Mammary epithelial cell (primary cell): Measurements from ENCODE around the gene GRN.

Experiments
- EZH2 ChIP-seq: IDR thresholded peaks from 2 replicates; pipeline ENCODE4 v1.6.1; 2012; ENCODE audit warnings: low read length, inconsistent platforms, borderline replicate concordance
- TF ChIP-seq, protein P1 (sequence below), 2 donors: IDR thresholded peaks in 1 of 2; conservative IDR thresholded peaks in 1 of 2; 2 replicates each; pipeline ENCODE4 v1.5.1; 2011 to 2012; ENCODE audit warnings: inconsistent platforms in 2 of 2, low read length in 2 of 2, mild to moderate bottlenecking in 2 of 2, control low read depth in 1 of 2, low read depth in 1 of 2; ENCODE audit not compliant: insufficient read depth in 1 of 2; ENCODE audit errors: extremely low read depth in 1 of 2

DNA sequence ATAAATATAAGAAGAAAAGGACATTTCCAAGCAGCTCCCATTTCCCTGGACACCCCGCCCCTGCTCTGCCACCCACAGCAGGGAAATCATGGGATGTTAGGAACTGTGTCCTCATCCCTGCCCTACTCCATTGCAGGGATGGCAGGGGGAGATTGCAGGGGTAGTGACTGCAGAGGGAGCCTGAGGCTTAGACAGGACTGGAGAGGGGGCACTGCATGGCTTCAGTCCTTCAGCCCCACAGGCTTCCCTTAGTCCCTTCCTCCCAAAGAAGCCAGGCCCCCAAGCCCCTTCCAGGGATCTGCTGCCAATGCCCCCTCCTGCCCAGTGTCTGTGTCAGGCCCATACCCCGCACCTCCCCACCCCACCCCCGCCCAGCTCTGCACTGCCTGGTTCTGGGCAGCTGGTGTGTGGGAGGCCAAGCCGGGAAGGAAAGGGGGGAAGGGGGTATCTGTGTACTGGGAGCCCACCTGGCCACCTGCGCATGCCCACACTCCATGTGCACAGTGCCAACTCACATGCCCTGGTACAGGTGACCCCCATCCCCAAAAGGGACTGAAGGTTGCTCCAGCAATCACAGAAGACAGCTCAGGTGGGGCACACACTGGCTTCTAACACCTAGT, 33.4 kb upstream of the GRN start:
- TF ChIP-seq, protein P1, sequence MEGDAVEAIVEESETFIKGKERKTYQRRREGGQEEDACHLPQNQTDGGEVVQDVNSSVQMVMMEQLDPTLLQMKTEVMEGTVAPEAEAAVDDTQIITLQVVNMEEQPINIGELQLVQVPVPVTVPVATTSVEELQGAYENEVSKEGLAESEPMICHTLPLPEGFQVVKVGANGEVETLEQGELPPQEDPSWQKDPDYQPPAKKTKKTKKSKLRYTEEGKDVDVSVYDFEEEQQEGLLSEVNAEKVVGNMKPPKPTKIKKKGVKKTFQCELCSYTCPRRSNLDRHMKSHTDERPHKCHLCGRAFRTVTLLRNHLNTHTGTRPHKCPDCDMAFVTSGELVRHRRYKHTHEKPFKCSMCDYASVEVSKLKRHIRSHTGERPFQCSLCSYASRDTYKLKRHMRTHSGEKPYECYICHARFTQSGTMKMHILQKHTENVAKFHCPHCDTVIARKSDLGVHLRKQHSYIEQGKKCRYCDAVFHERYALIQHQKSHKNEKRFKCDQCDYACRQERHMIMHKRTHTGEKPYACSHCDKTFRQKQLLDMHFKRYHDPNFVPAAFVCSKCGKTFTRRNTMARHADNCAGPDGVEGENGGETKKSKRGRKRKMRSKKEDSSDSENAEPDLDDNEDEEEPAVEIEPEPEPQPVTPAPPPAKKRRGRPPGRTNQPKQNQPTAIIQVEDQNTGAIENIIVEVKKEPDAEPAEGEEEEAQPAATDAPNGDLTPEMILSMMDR (conservative IDR thresholded peaks at IDR 0.05 in 1 of 2, IDR thresholded peaks at IDR 0.05 in 1 of 2; ENCODE audit: extremely low read depth in 1 of 2, insufficient read depth in 1 of 2, low read depth in 1 of 2, low read length in 2 of 2) = no peak
- no peak for TF ChIP-seq EZH2
